GM12864 (cell line): ENCODE measurements around the gene CFAP52.
"Not testable (repeated sequence)": the region's sequence is repeated elsewhere in the genome, so short reads cannot be mapped to it uniquely, and the experiment has no call there.

Source experiments
- DNase-seq: peaks from one replicate; pipeline ENCODE4 v3.0.0-alpha.2; 2011; ENCODE audit warnings: low read depth
- H3K4me3 ChIP-seq: 2 replicates; pipeline ENCODE4 v1.5.1; 2011; ENCODE audit warnings: mild to moderate bottlenecking, low read depth, low read length, control low read depth
- TF ChIP-seq, protein P1 (sequence below): IDR thresholded peaks from 2 replicates; pipeline ENCODE4 v1.5.1; 2011; ENCODE audit warnings: low read depth, mild to moderate bottlenecking, moderate library complexity, low read length, control low read depth, inconsistent platforms; ENCODE audit errors: missing control alignments

CFAP52 gene

DNA sequence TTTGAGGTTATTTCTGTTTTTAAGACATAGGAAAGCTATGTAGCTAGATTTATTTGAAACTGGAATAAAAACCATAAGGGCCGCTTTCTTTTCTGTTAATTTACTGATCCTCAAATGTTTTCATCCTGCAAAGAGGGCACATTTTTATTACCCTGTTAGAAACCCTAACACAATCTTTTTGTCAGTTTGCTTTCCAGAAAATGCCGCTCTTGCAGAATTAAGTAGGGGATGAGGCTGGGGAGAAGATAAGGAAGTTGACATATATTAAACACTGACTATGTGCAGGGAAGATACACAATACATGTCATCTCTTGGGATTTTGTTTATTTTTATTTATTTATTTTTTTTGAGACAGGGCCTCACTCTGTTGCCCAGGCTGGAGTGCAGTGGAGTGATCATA, 84.6 kb downstream of the CFAP52 start:
- TF ChIP-seq, protein P1, sequence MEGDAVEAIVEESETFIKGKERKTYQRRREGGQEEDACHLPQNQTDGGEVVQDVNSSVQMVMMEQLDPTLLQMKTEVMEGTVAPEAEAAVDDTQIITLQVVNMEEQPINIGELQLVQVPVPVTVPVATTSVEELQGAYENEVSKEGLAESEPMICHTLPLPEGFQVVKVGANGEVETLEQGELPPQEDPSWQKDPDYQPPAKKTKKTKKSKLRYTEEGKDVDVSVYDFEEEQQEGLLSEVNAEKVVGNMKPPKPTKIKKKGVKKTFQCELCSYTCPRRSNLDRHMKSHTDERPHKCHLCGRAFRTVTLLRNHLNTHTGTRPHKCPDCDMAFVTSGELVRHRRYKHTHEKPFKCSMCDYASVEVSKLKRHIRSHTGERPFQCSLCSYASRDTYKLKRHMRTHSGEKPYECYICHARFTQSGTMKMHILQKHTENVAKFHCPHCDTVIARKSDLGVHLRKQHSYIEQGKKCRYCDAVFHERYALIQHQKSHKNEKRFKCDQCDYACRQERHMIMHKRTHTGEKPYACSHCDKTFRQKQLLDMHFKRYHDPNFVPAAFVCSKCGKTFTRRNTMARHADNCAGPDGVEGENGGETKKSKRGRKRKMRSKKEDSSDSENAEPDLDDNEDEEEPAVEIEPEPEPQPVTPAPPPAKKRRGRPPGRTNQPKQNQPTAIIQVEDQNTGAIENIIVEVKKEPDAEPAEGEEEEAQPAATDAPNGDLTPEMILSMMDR = no peak
- H3K4me3 ChIP-seq = no peak overlapping the region
- DNase-seq = no peak

- not testable (repeated sequence) for DNase-seq, H3K4me3 ChIP-seq
Observed at GRCh38 chr17:9663511-9663910, 87.1 kb downstream of the CFAP52 start.

- DNase-seq = no peak
- H3K4me3 ChIP-seq = no peak overlapping the region
- TF ChIP-seq, protein P1 = no peak
Observed at GRCh38 chr17:9666461-9667050, 90.1 kb downstream of the CFAP52 start.

GRCh38 chr17:9668517-9668916, 92.1 kb downstream of the CFAP52 start:
- no peak overlapping the region for H3K4me3 ChIP-seq
- no peak for DNase-seq
- TF ChIP-seq, protein P1 = no peak

GRCh38 chr17:9669551-9670008, 93.1 kb downstream of the CFAP52 start:
- TF ChIP-seq, protein P1 = no peak
- no peak overlapping the region for H3K4me3 ChIP-seq
- DNase-seq = no peak

DNA sequence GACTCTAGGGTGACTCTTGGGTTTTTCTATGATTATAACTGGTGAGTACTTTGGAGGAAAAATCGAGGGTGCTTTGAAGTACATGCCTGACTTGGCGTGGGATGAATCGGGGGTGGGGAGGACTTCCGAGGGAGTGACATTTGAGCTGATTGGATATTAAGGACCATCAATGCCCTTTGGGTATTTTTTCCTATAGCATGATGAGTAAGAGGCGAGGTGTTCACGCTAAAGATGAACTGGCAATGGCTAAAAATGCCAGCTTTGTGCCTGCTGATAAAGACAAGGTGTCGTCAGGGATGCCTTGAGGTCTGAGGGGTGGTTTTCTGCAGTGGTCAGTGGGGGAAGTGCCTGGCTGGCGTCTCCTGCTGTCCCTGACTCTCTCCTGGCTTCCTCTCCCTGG, 94.2 kb downstream of the CFAP52 start:
- TF ChIP-seq, protein P1 = no peak
- no peak overlapping the region for H3K4me3 ChIP-seq
- DNase-seq = no peak

DNA sequence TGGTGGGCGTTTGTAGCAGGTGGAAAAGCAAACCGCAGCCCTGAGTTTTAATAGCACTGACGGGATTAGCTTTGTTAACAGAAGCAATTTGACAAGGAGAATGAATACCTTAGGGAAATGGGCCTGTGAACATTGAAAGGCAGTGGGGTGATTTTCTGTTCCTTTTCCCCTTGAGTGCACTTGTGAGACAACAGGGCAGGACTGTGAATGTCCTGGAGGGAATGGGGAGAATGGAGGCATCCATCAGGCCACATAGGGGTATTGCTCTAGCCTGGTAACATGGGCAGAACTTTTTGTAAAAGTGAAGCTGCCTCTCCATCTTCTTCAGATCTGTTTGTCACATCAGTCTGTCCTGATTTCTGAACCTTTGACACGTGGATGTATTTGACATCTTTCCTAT, 95.1 kb downstream of the CFAP52 start:
- no peak for DNase-seq
- TF ChIP-seq, protein P1 = no peak
- H3K4me3 ChIP-seq = no peak overlapping the region
